ENCODE data around the gene TMTC1. TPM values are rescaled to one million over a fixed set of nuclear protein-coding genes. Genes with fewer than 3 reads are reported as not detected.

The TMTC1 gene
- total RNA-seq, 4 donors from 2014 or later, result 84.0 to 177 (median 105) TPM

DNA sequence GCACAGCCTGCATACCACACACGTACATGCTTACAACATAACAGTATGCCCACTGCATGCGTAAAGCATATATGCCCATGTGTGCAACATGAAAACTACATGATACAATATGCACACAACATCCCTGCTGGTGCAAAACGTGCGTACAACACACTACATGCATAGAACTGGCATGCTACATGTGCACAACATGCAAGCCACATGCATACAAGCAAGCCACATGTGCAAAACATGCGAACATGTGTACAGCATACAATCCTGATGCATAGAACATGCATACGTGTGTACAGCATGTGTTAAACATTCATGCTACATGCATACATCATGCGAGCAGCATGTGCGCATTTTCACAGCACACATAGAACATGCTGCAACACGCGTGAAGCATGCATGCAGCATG is 8.4 kb upstream of the TMTC1 start:
- H3K9me3 ChIP-seq, result no peaks in the 10 kb centered on the region
- H3K4me3 ChIP-seq, result no peak overlapping the region
- H3K4me1 ChIP-seq, result peaks cover 0 to 12% (median 11%) of the 10 kb centered on the region in 4 donors
- TF ChIP-seq POLR2AphosphoS5 (IDR thresholded peaks at IDR 0.05) (no peak), EP300 (IDR thresholded peaks at IDR 0.05) (no peak), POLR2A (IDR thresholded peaks at IDR 0.05; ENCODE audit: low read depth) (no peak), CTCF (IDR thresholded peaks at IDR 0.05) (no peak)
- no peaks in the 10 kb centered on the region for H3K36me3 ChIP-seq
- H3K27ac ChIP-seq (replicated peaks in 1 of 4), result no peak overlapping the region
- intact Hi-C loops (cut with DNase I), result no loop called here
- DNase-seq (ENCODE audit: extremely low spot score), result no peak
- 90% methylated on average over 10 of the region's 10 CpGs for WGBS
- H3K27me3 ChIP-seq, result no peaks in the 10 kb centered on the region

DNA sequence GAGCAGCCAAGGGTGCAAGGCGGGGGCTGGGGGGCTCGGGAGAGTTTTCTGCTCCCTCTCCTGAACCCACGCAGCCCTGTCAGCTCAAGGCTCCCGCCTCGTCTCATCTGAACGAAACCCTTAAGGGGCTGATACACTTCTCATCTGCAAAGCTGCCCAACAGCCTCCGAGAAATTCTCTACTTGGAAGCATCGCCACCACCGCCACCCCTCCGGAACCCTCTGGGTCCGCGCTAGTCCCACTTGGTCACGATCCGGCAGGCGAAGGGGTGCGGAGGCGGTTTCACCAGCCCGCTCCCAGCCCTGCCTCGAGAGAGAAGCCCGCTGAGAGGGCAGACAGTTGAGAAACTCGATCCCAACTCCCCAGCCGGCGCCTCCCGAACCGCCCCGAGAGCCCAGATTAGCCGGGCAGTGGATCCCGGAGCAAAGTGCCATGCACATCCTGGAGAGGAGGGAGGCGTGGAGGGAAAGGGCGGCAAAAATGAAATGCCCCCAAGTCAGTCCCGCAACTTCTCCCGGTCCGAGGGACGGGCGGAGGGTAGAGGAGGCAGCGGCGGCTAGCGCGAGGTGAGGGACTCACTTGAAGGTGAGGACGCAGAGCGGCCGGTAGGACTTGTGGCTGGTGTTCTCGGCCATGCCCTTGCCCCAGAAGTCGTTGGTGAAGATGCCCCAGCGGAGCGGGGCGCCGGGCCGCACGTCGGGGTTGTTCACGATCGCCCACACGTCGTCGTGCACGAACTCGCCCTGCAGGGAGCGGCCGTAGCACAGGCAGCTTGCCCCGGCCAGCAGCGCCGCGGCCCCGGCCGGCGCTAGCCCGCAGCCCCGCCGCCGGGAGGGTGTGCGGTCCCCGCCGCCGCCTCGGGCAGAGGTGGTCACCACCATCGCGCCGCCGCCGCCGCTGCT is 620 bp downstream of the TMTC1 start:
- WGBS, result 0% methylated on average over 48 of the region's 82 CpGs
- Histone ChIP-seq H3K27me3 (no peaks in the 10 kb centered on the region), H3K9me3 (no peaks in the 10 kb centered on the region), H3K4me1 (peaks cover 12 to 32% (median 30%) of the 10 kb centered on the region in 4 donors), H3K27ac (replicated peaks in 1 of 4) (peak overlapping the region; percentile 84 to 94 (median 87)), H3K36me3 (no peaks in the 10 kb centered on the region), H3K4me3 (peak overlapping the region; percentile 73 to 90 (median 88))
- TF ChIP-seq EP300 (IDR thresholded peaks at IDR 0.05), result no peak
- TF ChIP-seq POLR2A (IDR thresholded peaks at IDR 0.05; ENCODE audit: low read depth), result no peak
- no peak for TF ChIP-seq CTCF (IDR thresholded peaks at IDR 0.05)
- no peak for TF ChIP-seq POLR2AphosphoS5 (IDR thresholded peaks at IDR 0.05)
- DNase-seq (ENCODE audit: extremely low spot score), result no peak
- intact Hi-C loops (cut with DNase I), result loop anchor here (5.0 kb wide), 2 partner anchors 61 to 236 kb away; no protein-coding TSS in a partner anchor

GRCh38 chr12:29782285-29782870 is 1.4 kb downstream of the TMTC1 start:
- H3K27ac ChIP-seq (replicated peaks in 1 of 4), result peak overlapping the region; percentile 84 to 94 (median 87)
- intact Hi-C loops (cut with DNase I), result loop anchor here (5.0 kb wide), 2 partner anchors 60 to 235 kb away; no protein-coding TSS in a partner anchor
- peaks cover 13 to 37% (median 37%) of the 10 kb centered on the region in 4 donors for H3K4me1 ChIP-seq
- DNase-seq (ENCODE audit: extremely low spot score), result no peak
- TF ChIP-seq POLR2AphosphoS5 (IDR thresholded peaks at IDR 0.05) (peak in 1 of 2 donors; percentile 64), CTCF (IDR thresholded peaks at IDR 0.05) (no peak)
- H3K36me3 ChIP-seq, result no peaks in the 10 kb centered on the region
- peak overlapping the region; percentile 73 to 90 (median 88) for H3K4me3 ChIP-seq
- H3K27me3 ChIP-seq, result no peaks in the 10 kb centered on the region
- no peaks in the 10 kb centered on the region for H3K9me3 ChIP-seq
- WGBS, result 24% methylated on average over 16 of the region's 16 CpGs

DNA sequence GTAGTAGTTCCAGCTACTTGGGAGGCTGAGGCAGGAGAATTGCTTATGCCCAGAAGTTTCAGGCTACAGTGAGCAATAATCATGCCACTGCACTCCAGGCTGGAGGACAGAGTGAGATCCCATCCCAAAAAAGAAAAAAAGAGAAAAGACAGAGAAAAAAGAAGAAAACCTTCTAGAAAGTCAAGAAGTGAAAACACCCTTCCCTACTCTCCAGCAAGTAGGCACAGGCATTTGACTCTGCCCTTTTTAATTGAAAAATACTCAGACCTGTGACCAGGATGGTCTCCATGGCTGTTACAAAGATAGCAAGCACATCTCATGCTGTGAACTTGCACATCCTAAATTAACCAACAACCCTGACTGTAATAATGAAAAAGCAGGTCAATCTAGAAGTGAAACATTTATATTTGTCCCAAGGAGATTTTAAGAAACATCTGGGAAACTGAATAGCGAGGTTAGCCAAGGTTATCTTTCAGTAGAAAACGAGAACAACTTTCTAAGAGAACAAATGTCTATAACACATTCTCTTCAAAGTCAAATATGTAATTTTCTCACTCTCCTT is 2.0 kb downstream of the TMTC1 start:
- Histone ChIP-seq H3K9me3 (no peaks in the 10 kb centered on the region), H3K27me3 (no peaks in the 10 kb centered on the region), H3K27ac (replicated peaks in 1 of 4) (peak overlapping the region; percentile 84 to 94 (median 87)), H3K36me3 (no peaks in the 10 kb centered on the region), H3K4me3 (peak overlapping the region; percentile 73 to 90 (median 88)), H3K4me1 (peaks cover 13 to 42% (median 40%) of the 10 kb centered on the region in 4 donors)
- intact Hi-C loops (cut with DNase I), result loop anchor here (5.0 kb wide), 2 partner anchors 59 to 234 kb away; no protein-coding TSS in a partner anchor
- 50% methylated on average over 2 of the region's 2 CpGs for WGBS
- DNase-seq (ENCODE audit: extremely low spot score), result no peak
- no peak for TF ChIP-seq CTCF (IDR thresholded peaks at IDR 0.05)
- no peak for TF ChIP-seq EP300 (IDR thresholded peaks at IDR 0.05)
- TF ChIP-seq POLR2AphosphoS5 (IDR thresholded peaks at IDR 0.05), result no peak
